ENCODE measurements around the gene BCLAF1. TPM values are rescaled to one million over a fixed set of nuclear protein-coding genes. Genes with fewer than 3 reads are reported as not detected.
"Not testable (repeated sequence)": the region's sequence is repeated elsewhere in the genome, so short reads cannot be mapped to it uniquely, and the experiment has no call there.

The BCLAF1 gene
- total and polyA plus RNA-seq, 4 donors, result 23.2 to 326 (median 68.5) TPM

- H3K4me1 ChIP-seq (ENCODE audit: control insufficient read depth in 5 of 5, insufficient read depth in 5 of 5, low read length in 5 of 5), result no peaks in the 10 kb centered on the region
- DNase-seq, result no peak
- 92 to 98% methylated on average over 4 of the region's 4 CpGs for WGBS, 2 donors
- no peaks in the 10 kb centered on the region for H3K9me3 ChIP-seq (ENCODE audit: control insufficient read depth in 4 of 4, insufficient read depth in 3 of 4, low read length in 3 of 4)
- no peak overlapping the region for H3K4me3 ChIP-seq
- H3K9ac ChIP-seq (ENCODE audit: insufficient read depth in 1 of 2, low read length in 2 of 2), result no peak overlapping the region
- H3K27ac ChIP-seq (ENCODE audit: low read depth in 1 of 2, low read length in 1 of 2), result no peak overlapping the region
- no peak for ATAC-seq (ENCODE audit: insufficient read depth, low FRiP score)
- H3K36me3 ChIP-seq (ENCODE audit: control insufficient read depth in 4 of 4, insufficient read depth in 4 of 4, low read length in 4 of 4), result no peaks in the 10 kb centered on the region
- no peaks in the 10 kb centered on the region for H3K27me3 ChIP-seq (ENCODE audit: control insufficient read depth in 3 of 3, insufficient read depth in 3 of 3, low read length in 2 of 3)
- TF ChIP-seq, protein P1, sequence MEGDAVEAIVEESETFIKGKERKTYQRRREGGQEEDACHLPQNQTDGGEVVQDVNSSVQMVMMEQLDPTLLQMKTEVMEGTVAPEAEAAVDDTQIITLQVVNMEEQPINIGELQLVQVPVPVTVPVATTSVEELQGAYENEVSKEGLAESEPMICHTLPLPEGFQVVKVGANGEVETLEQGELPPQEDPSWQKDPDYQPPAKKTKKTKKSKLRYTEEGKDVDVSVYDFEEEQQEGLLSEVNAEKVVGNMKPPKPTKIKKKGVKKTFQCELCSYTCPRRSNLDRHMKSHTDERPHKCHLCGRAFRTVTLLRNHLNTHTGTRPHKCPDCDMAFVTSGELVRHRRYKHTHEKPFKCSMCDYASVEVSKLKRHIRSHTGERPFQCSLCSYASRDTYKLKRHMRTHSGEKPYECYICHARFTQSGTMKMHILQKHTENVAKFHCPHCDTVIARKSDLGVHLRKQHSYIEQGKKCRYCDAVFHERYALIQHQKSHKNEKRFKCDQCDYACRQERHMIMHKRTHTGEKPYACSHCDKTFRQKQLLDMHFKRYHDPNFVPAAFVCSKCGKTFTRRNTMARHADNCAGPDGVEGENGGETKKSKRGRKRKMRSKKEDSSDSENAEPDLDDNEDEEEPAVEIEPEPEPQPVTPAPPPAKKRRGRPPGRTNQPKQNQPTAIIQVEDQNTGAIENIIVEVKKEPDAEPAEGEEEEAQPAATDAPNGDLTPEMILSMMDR (IDR thresholded peaks at IDR 0.05; ENCODE audit: control extremely low read depth, extremely low read depth), result no peak
These were observed 25.9 kb upstream of the BCLAF1 start for GRCh38 chr6:136315594-136315993.

- DNase-seq (no peak), ATAC-seq (ENCODE audit: insufficient read depth, low FRiP score) (no peak)
- Histone ChIP-seq H3K9ac (ENCODE audit: insufficient read depth in 1 of 2, low read length in 2 of 2) (no peak overlapping the region), H3K27me3 (ENCODE audit: control insufficient read depth in 3 of 3, insufficient read depth in 3 of 3, low read length in 2 of 3) (no peaks in the 10 kb centered on the region), H3K9me3 (ENCODE audit: control insufficient read depth in 4 of 4, insufficient read depth in 3 of 4, low read length in 3 of 4) (no peaks in the 10 kb centered on the region), H3K4me3 (no peak overlapping the region), H3K36me3 (ENCODE audit: control insufficient read depth in 4 of 4, insufficient read depth in 4 of 4, low read length in 4 of 4) (no peaks in the 10 kb centered on the region), H3K27ac (ENCODE audit: low read depth in 1 of 2, low read length in 1 of 2) (no peak overlapping the region), H3K4me1 (ENCODE audit: control insufficient read depth in 5 of 5, insufficient read depth in 5 of 5, low read length in 5 of 5) (no peaks in the 10 kb centered on the region)
- 74 to 87% methylated on average over 3 of the region's 3 CpGs for WGBS, 2 donors
- TF ChIP-seq, protein P1 (IDR thresholded peaks at IDR 0.05; ENCODE audit: control extremely low read depth, extremely low read depth), result no peak
These were observed 23.3 kb upstream of the BCLAF1 start for GRCh38 chr6:136312975-136313374.

DNA sequence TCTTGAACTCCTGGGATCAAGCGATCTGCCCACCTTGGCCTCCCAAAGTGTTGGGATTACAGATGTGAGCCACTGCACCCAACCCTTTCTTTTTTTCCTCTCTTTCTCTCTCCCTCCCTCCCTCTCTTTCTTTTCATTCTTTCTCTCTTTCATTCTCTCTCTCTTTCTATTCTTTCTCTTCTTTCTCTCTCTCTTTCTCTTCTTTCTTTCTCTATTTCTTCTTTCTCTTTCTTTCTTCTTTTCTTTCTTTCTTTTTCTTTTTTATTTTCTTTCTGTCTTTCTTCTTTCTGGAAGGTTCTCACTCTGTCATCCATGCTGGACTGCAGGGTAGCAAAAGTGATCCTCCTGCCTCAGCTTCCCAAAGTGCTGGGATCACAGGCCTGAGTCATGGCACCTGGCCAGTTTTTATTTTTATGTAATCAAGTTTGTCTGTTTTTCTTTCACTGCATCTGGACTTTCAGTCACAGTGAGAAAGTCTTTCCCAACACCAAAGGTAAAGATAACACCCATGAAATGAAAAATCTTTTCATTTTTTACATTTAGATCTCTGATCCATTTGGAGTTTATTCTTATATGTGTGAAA lies 20.2 kb upstream of the BCLAF1 start:
- WGBS, 2 donors, result 93 to 98% methylated on average over 1 of the region's 1 CpG
- no peak overlapping the region for H3K27ac ChIP-seq (ENCODE audit: low read depth in 1 of 2, low read length in 1 of 2)
- DNase-seq (no peak), ATAC-seq (ENCODE audit: insufficient read depth, low FRiP score) (no peak)
- H3K4me1 ChIP-seq (ENCODE audit: control insufficient read depth in 5 of 5, insufficient read depth in 5 of 5, low read length in 5 of 5), result no peaks in the 10 kb centered on the region
- no peak overlapping the region for H3K4me3 ChIP-seq
- H3K36me3 ChIP-seq (ENCODE audit: control insufficient read depth in 4 of 4, insufficient read depth in 4 of 4, low read length in 4 of 4), result no peaks in the 10 kb centered on the region
- TF ChIP-seq, protein P1 (IDR thresholded peaks at IDR 0.05; ENCODE audit: control extremely low read depth, extremely low read depth), result no peak
- H3K9ac ChIP-seq (ENCODE audit: insufficient read depth in 1 of 2, low read length in 2 of 2), result no peak overlapping the region
- H3K27me3 ChIP-seq (ENCODE audit: control insufficient read depth in 3 of 3, insufficient read depth in 3 of 3, low read length in 2 of 3), result no peaks in the 10 kb centered on the region
- H3K9me3 ChIP-seq (ENCODE audit: control insufficient read depth in 4 of 4, insufficient read depth in 3 of 4, low read length in 3 of 4), result no peaks in the 10 kb centered on the region

DNA sequence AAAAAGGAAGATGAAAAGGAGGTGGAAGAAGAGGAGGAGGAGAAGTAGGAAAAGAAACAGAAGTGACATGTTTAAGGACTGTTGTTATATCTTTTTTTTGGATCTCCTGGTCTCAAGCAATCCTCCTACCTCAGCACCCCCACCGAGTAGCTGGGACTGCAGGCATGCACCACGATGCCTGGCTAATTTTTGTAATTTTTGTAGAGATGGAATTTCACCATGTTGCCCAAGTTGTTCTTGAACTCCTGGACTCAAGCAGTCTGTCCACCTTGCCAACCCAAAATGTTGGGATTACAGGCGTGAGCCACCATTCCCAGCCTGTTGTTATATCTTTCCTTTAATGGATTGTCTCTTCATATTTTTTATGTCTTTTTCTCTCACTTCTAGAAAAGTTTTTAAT lies 19.5 kb upstream of the BCLAF1 start:
- H3K36me3 ChIP-seq (ENCODE audit: control insufficient read depth in 4 of 4, insufficient read depth in 4 of 4, low read length in 4 of 4), result no peaks in the 10 kb centered on the region
- H3K4me3 ChIP-seq, result no peak overlapping the region
- no peak overlapping the region for H3K9ac ChIP-seq (ENCODE audit: insufficient read depth in 1 of 2, low read length in 2 of 2)
- H3K9me3 ChIP-seq (ENCODE audit: control insufficient read depth in 4 of 4, insufficient read depth in 3 of 4, low read length in 3 of 4), result no peaks in the 10 kb centered on the region
- DNase-seq (no peak), ATAC-seq (ENCODE audit: insufficient read depth, low FRiP score) (no peak)
- H3K4me1 ChIP-seq (ENCODE audit: control insufficient read depth in 5 of 5, insufficient read depth in 5 of 5, low read length in 5 of 5), result no peaks in the 10 kb centered on the region
- no peaks in the 10 kb centered on the region for H3K27me3 ChIP-seq (ENCODE audit: control insufficient read depth in 3 of 3, insufficient read depth in 3 of 3, low read length in 2 of 3)
- TF ChIP-seq, protein P1 (IDR thresholded peaks at IDR 0.05; ENCODE audit: control extremely low read depth, extremely low read depth), result no peak
- H3K27ac ChIP-seq (ENCODE audit: low read depth in 1 of 2, low read length in 1 of 2), result no peak overlapping the region
- 87 to 94% methylated on average over 3 of the region's 3 CpGs for WGBS, 2 donors

GRCh38 chr6:136308469-136308868 lies 18.8 kb upstream of the BCLAF1 start:
- DNase-seq; H3K9ac ChIP-seq (ENCODE audit: insufficient read depth in 1 of 2, low read length in 2 of 2); H3K4me1 ChIP-seq (ENCODE audit: control insufficient read depth in 5 of 5, insufficient read depth in 5 of 5, low read length in 5 of 5); H3K27me3 ChIP-seq (ENCODE audit: control insufficient read depth in 3 of 3, insufficient read depth in 3 of 3, low read length in 2 of 3); ATAC-seq (ENCODE audit: insufficient read depth, low FRiP score); H3K27ac ChIP-seq (ENCODE audit: low read depth in 1 of 2, low read length in 1 of 2); H3K4me3 ChIP-seq; H3K9me3 ChIP-seq (ENCODE audit: control insufficient read depth in 4 of 4, insufficient read depth in 3 of 4, low read length in 3 of 4); H3K36me3 ChIP-seq (ENCODE audit: control insufficient read depth in 4 of 4, insufficient read depth in 4 of 4, low read length in 4 of 4): not testable (repeated sequence)
- 91 to 96% methylated on average over 1 of the region's 1 CpG for WGBS, 2 donors

Measured in lung (tissue), 12 donors.